C1 segment of cervical spinal cord (tissue), 14 donors: ENCODE measurements around the gene AACS.
"Not testable (repeated sequence)": the region's sequence is repeated elsewhere in the genome, so short reads cannot be mapped to it uniquely, and the experiment has no call there.

ENCODE experiments used
- DNase-seq, 14 donors: peaks; one replicate each; lab custom pipeline; 2025; lab: John Stamatoyannopoulos, UW

AACS gene

DNA sequence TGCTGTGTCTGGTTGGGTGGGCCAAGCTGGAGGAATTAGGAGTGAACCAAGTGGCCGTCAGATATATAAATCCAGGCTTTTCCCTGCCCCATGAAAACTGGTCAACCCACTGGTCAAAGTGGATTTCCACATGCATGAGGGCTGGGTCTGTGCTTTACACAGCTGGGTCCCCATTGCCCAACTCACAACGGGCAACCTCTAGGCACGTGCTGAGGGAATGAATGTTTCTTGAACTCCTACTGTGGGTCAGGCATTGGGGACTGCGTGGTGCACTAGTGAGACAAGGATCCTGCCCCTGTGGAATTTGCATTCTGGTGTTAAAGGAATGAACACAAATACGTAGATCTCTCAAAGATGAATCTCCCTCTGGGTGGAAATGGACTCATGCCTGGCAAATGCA lies 7.5 kb upstream of the AACS start:
- DNase-seq, result no peak

DNA sequence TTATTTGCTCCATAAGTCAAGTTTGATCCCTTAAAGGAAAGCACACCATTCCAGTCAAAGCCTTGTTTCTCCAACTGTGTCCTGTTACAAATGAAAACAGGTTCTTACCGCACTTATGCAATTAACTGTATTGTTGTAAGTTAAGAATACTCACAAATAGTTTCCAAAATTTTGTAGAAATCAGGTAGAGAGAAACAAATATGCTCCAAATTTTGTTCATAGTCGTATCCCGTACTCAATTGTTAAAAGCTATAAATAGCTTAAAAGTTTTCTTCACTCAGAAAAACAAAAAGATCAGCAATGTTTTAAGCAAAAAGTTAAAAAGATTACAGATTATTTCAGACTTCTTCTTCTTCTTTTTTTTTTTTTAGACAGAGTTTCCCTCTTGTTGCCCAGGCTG lies 4.0 kb upstream of the AACS start:
- no peak for DNase-seq

DNA sequence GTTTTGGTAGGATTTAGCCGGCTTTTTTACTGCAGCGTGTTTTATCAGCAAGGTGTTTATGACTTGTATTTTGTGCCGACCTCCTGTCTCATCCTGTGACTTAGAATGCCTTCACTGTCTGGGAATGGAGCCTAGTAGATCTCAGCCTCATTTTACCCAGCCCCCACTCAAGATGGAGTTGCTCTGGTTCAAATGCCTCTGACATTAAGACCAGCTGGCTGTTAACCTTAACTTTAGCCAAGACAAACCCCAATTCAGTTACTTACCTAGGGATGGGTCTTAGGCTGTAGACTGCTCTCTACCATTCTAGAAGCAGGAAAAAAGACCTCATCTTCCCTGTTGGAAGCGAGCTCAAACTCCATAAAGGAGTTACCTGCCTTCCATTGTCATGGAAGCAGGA lies 1.7 kb upstream of the AACS start:
- not testable (repeated sequence) for DNase-seq

DNA sequence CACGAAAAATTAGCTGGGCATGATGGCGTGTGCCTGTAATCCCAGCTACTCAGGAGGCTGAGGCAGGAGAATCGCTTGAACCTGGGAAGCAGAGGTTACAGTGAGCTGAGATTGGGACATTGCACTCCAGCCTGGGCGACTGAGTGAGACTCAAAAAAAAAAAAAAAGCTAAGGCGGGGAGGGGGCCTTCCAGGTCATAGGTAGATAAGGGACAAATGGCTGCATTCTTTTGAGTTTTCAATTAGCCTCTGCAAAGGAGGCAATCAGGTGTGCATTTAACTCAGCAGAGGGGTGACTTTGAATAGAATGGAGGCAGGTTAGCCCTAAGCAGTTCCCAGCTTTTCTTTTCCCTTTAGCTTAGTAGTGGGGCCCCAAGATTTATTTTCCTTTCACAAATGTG lies 743 bp upstream of the AACS start:
- DNase-seq, result no peak

DNA sequence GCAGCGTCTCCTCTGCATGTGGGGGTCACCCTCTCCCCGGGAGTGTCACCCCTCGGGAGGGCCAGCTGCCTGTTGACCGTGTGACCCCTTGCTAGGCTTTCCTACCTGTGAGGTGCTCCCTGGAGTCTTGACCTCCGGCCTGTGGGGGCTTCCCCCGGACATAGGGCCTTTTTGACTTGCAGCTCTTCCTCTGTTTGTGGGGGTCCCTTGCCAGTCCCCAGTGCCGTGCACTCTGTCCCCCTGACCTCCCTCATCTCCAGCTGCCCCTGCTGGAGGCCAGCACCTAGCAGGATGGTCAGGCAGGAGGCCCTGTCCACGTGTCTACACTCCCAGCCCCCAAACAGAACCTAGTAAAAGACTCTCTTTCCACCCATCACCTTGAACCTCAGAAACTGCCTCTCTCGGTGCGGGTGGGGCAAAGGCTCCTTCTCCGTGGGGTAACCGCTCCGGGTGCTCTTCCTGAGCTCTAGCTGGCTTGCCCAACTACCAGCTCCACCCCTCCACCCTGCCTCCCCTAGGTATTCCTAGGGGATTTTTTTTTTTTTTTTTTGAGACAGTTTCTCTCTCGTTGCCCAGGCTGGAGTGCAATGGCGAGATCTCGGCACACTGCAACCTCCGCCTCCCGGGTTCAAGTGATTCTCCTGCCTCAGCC lies 810 bp downstream of the AACS start:
- peak in 1 of 14 donors; percentile 28 for DNase-seq

DNA sequence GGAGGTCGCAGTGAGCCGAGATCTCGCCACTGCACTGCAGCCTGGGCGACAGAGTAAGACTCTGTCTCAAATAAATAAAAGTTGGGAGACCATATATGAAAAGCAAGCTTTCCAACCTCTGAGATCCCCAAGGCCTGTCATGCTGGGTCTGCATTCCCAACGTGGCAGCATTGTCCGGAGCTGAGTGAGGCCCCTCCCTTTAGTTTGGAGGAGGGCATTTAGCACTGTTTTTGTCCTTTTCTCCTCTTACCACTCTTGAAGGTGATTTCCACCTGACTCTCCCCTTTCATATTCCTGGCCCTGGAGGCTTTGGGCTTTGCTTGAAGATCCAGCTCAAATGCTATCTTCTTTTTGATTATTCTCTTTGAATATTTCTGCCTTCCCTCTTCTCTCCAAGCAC lies 3.2 kb downstream of the AACS start:
- no peak for DNase-seq

DNA sequence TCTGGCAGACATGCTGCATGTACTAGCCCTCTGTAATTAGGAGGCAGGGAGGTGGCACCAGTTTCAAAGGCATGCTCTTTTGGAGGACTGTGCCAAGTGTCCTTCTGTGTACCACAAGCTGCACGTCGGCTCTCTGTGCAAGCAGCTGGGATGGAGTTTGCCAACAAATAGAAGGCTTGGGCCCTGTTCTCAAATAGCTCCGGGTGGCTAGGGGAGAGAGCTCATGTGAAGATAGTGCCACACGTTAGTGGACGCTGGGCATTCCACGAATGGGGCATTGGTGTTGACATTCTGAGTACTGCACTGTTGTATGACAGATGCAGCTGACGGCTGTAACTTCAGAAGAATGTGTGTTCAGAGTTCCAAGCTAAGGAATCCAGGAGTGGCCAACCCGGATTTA lies 4.4 kb downstream of the AACS start:
- peak in 2 of 14 donors; percentile 6 to 35 for DNase-seq

DNA sequence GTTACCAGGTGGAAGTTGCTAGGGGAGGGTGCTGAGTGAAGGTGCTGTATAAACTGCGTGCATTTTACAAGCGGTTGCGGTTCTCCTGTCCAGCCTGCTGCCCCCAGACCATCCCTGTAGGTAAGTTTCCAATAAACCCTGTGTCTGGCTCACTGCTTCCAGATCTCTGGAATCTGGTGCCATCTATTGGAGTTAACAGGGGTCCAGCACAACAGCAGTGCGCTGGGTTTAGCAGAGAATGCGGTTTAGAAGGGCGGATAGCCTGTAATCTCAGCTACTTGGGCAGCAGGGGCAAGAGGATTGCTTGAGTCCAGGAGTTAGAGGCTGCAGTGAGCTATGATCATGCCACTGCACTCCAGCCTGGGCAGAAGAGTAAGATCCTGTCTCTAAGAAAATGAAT lies 4.9 kb downstream of the AACS start:
- peak in 1 of 14 donors; percentile 8 for DNase-seq

DNA sequence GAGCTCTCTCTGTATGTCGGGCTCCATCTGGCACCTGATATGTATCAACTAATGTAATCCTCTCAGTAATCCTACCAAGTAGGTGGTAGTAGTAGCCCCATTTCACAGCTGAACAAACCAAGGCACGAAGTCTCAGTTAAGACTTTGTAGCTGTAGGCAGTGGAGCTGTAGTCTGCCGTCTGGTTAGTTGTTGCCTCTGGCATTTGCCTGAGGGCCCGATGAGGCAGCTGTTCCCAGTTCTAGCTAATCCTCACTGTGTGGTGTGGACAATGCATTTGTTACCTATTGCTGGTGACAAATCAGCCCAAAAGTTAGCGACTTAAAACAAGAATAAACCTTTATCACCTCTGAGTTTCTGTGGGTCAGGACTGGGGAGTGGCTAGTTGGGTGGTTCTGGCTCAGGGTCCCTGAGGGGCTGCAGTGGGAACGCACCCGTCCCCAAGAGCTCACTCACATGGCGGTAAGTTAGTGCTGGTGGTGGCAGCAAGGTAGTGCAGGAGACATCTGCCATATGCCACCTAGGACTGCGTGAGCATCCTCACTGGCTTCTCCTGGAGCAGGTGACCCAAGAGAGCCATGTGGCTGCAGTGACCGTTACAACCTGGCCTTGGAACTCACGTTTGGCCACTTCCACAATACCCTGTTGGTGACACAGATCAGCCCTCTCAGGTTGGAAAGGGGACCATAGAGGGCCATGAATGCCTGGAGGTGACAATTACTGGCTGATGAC lies 5.6 kb downstream of the AACS start:
- DNase-seq, result no peak

DNA sequence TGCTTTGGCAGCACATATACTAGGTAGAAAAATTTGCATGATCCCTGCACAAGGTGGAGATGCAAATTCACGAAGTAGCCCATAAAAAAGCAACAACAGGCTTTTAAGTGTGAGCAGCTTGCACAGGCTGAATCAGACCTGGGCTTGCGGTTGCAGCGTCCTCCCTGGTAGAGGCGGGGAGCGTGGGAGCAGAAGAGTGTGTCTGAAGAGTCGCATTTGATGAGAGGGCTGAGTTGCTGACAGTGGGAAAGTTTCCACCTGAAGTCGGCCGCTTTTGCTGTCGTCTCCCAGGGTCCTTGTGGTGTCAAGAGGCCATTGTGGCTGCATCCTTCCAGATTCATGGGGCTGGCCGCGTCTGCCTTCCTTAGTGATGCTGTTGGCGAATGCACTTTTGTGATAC lies 6.2 kb downstream of the AACS start:
- no peak for DNase-seq

DNA sequence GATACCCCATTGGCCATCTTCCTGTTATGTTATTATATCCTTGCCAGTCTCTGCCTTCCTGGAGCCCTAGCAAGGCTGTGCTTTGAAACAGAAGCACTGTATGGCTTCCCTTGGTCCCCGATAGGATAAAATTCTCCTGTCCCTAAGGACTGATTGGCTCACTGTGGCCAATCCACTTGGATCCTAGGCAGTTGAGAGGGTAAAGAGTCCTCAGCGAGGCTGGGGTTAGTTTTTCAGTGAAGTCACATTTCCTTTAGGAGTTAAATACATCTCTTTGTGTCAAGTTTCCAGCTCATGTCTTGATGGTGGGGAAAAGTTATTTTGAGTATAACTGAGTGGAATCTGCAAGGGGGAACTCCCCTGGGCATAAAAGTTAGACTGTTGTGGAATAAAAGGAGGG lies 7.3 kb downstream of the AACS start:
- no peak for DNase-seq

DNA sequence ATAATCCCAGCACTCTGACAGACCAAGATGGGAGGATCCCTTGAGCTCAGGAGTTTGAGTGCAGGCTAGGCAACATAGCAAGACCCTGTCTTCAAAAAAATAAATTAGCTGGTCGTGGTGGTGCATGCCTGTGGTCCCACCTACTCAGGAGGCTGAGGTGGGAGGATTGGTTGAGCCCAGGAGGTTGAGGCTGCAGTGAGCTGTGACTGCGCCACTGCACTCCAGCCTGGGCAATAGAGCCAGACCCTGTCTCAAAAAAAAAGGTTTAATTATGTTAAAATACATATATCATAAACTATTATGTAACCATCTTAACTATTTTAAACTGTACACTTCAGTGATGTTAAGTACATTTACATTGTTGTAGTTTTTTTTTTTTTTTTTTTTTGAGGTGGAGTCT lies 9.1 kb downstream of the AACS start:
- DNase-seq, result not testable (repeated sequence)

DNA sequence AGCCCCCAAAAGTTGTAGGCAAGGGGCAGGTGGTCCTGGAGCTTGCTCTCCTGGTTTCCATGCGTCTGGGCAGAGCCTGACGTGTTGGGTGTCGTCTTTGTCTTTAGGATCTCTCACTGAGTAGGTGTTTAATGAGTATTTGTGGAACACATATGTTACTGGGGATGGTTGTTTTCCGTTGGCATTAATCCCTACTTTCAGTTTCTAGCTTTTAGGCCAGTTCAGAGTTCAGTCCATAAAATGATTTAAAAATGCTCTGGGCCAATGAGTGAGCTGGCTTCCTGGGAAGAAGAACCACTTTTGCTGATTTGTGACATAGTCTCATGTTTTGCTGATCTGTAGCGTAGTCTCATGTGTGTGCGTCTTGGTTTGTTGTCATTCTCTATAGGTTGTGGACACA lies 10.9 kb downstream of the AACS start:
- no peak for DNase-seq

DNA sequence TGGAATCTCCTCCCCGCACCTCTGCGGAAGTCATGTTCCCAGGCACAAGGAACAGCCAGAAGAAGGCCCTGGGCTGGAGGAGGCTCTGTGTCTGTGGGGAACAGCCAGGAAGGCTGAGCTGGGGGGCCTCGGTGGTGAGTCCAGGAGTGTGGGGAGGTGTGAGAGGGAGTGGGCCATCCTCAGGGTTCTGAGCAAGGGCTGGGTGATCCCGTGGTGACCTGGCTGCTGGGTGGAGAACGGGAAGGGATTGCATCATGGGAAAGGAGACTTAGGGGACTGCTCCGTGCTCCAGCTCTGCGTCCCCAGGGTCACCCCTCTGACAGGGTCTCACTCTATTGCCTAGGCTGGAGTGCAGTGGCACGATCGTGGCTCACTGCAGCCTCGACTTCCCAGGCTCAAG lies 13.8 kb downstream of the AACS start:
- DNase-seq, result no peak

DNA sequence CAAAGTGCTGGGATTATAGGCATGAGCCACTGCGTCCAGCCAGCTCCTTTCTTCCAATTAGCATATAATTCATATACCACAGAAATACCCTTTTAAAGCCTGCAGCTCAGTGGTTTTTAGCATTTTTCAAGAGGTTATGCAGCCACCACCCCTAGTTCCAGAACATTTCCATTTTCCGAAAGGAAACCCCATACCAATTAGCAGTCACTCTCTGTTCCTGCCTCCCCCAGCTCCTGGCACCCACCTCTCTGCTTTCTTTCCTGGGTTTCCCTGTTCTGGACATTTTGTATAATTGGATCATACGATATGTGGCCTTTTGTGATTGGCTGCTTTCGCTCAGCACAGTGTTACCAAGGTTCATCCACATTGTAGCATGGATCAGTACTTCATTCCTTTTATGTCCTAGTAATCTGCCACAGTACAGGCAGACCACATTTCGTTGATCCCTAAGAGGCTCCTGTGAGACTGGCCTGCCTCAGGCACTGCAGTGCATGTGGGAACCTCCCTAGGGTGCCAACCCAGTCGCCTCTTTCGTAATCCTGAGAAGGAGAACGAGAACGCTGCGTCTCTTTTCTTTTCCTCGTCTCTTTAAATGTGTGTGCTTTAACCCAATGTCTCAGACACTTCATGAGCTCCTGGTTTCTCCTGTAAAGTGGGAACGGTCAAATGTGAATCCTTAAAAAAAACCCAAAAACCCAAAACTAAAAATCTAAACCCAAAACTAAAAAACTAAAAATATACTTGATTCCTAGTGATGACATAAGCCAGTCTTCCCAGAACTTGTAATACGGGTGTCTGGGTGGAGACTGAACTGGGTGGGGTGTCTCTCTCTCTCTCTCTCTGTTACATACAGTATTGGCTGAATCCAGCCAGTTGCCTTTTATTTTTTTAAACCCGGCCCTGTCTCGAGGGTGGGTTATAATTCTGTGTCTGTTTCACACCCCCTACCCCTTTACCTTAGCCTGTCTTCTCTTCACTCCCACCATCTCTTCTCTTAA lies 14.7 kb downstream of the AACS start:
- DNase-seq, result no peak

DNA sequence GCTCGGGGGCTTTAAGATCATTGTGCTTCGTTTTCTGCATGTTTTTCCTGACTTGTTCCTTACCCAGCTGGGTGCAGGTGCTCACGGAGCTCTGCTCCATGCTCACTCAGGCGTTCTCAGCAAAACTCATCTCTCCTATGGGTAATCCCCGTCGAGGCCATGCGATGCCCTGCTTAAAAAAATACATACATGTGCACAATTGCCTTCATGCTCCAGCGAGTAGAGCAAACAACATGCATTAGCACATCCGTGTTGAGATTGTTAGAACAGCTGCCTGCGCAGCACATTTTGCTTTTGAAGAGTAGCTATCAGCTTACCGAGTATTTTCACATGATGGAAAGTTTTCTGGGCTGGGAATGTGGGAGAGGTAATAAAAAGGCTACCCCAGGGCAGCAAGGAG lies 16.2 kb downstream of the AACS start:
- no peak for DNase-seq

DNA sequence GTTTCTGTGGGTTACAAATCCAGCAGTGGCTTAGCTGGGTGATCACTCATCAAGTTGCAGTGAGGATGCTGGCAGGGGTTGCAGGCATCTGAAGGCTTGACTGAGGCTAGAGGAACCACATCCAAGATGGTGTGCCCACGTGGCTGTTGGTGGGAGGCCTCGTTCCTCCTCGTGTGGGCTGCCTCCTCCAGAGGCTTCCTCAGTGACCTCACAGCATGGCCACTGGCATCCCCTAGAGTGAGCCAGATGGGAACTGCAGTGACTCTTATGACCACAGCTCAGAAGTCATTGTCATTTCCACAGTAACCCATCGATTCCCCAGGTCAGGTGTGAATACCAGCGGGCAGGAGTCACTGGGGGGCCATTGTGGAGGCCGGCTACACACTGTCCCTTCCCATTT lies 17.8 kb downstream of the AACS start:
- DNase-seq, result no peak

DNA sequence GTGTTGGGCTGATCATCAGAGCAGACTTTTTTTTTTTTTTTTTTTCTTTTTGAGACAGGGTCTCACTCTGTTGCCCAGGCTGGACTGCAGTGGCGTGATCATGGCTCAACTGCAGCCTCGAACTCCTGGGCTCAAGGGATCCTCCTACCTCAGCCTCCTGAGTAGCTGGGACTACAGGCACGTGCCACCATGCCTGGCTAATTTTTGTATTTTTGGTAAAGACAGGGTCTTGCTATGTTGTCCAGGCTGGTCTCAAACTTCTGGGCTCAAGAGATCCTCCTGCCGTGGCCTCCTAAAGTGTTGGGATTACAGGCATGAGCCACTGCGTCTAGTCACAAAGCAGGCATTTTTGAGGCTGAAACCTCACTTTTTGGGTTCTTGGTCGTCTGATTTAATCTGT lies 23.0 kb downstream of the AACS start:
- DNase-seq, result not testable (repeated sequence)

DNA sequence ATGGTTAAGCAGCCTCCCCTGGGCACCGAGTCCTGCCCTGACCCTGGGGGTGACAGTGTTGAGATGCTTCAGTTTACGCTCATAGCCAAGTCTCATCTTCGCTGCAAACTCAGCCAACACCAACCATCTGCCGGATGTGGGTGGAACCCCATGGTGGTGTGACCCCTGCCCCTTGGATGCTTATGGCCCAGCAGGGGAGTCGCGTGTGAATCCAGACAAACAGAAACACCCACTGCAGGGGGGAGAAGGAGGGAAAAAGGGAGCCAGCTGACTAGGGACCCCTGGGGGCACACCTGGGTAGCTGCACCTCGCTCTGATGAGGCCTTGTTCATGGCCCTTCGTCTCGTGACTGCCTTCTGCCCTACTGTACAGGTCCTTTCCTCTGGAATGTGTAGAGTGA lies 23.8 kb downstream of the AACS start:
- DNase-seq, result no peak

DNA sequence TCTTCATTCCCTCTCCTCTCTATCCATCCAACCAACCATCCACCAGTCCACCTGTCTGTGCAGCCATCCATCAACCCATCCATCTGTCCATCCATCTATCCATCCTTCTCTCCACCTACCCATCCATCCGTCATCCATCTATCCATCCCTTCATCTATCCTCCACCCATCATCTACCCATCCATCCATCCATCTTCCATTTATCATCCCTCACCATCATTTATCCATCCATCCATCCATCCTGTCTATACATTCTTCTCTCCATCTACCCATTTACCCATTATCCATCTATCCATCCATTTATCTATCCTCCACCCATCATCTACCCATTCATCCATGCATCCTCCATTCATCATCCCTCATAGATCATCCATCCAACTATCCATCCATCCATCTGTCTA lies 24.4 kb downstream of the AACS start:
- no peak for DNase-seq

DNA sequence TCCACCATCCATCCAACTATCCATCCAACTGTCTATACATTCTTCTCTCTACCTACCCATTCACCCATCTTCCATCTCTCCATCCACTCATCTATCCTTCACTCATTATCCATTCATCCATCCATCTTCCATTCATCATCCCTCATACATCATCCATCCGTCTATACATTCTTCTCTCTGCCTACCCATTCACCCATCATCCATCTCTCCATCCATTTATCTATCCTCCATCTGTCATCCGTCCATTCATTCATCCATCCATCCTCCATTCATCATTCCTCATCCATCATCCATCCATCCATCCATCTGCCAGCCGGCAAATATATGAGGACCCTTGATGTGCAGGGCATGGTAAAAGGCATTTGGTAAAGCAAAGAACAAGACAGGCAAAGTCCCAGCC lies 25.2 kb downstream of the AACS start:
- no peak for DNase-seq

DNA sequence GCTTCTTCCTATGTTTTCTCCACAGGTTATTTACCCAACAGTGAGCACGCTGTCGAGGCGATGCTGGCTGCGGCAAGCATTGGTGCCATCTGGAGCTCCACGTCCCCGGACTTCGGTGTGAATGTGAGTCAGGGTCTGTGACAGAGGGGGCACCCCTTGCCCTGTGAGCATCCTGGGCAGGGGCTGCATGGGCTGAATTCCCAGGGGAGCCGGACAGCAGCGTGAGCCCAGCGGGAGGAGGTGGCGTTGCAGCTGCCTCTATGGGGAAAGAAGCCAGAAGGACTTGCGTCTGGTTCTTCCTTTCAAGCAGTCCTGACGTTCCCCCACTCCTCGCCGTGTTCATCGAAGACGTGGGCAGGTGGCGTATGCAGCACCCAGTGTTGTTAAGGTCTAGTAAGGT lies 26.2 kb downstream of the AACS start:
- DNase-seq, result no peak
